ENCODE results near the gene FAM124B. TPM values are rescaled to one million over a fixed set of nuclear protein-coding genes. Genes with fewer than 3 reads are reported as not detected.

The FAM124B gene
- total RNA-seq, 2 donors from 2014 or later, result 0.37 to 0.42 TPM

- intact Hi-C loops (cut with DNase I), result loop anchor here (10.0 kb wide), 1 partner anchor 386 kb away; no protein-coding TSS in a partner anchor
Measured at GRCh38 chr2:224360801-224361251, 41.1 kb downstream of the FAM124B start.

GRCh38 chr2:224359569-224359968, 42.3 kb downstream of the FAM124B start:
- H3K27me3 ChIP-seq, result no peaks in the 10 kb centered on the region
- no peak overlapping the region for H3K9ac ChIP-seq (ENCODE audit: low read depth in 2 of 2, low read length in 2 of 2)
- DNase-seq, result no peak
- H3K4me3 ChIP-seq, result no peak overlapping the region
- H3K9me3 ChIP-seq, result no peaks in the 10 kb centered on the region
- H3K27ac ChIP-seq, result no peak overlapping the region
- intact Hi-C loops (cut with DNase I), result loop anchor here (5.0 kb wide), 2 partner anchors 418 to 648 kb away; no protein-coding TSS in a partner anchor
- no peaks in the 10 kb centered on the region for H3K36me3 ChIP-seq
- no peaks in the 10 kb centered on the region for H3K4me1 ChIP-seq
- TF ChIP-seq, protein P1, sequence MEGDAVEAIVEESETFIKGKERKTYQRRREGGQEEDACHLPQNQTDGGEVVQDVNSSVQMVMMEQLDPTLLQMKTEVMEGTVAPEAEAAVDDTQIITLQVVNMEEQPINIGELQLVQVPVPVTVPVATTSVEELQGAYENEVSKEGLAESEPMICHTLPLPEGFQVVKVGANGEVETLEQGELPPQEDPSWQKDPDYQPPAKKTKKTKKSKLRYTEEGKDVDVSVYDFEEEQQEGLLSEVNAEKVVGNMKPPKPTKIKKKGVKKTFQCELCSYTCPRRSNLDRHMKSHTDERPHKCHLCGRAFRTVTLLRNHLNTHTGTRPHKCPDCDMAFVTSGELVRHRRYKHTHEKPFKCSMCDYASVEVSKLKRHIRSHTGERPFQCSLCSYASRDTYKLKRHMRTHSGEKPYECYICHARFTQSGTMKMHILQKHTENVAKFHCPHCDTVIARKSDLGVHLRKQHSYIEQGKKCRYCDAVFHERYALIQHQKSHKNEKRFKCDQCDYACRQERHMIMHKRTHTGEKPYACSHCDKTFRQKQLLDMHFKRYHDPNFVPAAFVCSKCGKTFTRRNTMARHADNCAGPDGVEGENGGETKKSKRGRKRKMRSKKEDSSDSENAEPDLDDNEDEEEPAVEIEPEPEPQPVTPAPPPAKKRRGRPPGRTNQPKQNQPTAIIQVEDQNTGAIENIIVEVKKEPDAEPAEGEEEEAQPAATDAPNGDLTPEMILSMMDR (IDR thresholded peaks at IDR 0.05), result no peak

More at GRCh38 chr2:224360801-224361251, 41.1 kb downstream of the FAM124B start:
- no peaks in the 10 kb centered on the region for H3K4me1 ChIP-seq
- no peak for DNase-seq
- no peak overlapping the region for H3K27ac ChIP-seq
- no peaks in the 10 kb centered on the region for H3K9me3 ChIP-seq
- H3K27me3 ChIP-seq, result no peaks in the 10 kb centered on the region
- no peak overlapping the region for H3K9ac ChIP-seq (ENCODE audit: low read depth in 2 of 2, low read length in 2 of 2)
- TF ChIP-seq, protein P1 (IDR thresholded peaks at IDR 0.05), result no peak
- H3K36me3 ChIP-seq, result no peaks in the 10 kb centered on the region
- no peak overlapping the region for H3K4me3 ChIP-seq

DNA sequence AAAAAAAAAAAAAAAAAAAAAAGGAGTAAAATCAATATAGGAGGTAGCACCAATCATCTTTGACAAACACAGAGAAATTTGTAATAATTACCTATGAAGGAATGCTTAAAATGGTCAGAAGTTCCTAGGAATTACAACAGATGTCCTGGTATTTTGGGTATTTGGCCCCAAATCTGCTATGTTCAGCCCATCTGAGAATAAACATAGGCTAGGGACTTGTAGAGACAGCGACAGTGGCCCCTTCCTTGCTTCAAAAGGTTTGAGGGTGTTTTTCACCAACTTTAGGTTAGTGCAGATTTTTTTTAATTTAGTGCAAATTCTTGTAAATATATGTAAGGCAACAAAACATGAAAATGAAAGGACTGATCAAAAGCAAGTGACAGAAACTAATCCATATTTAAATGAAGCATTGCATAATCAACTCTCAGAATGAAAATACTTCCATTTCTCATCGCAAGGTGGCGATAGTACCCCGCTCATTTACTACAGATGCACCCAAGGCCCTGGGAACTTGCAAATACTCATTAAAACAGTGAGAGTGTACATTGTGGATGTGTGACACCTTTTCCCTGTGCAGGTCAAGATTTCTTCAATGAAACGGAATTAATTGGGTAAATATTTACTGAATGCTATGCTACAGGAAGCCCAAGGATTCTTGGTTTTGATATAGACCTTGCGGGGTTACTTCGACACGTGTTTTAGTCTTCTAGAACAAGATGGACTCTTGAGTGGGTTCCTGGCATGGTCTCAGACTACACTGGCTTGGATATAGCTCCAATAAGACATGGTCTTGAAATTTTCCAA, 44.6 kb downstream of the FAM124B start:
- peak; percentile 76 for DNase-seq
- TF ChIP-seq, protein P1 (IDR thresholded peaks at IDR 0.05), result peak; percentile 67
- Histone ChIP-seq H3K27ac (no peak overlapping the region), H3K4me1 (no peaks in the 10 kb centered on the region), H3K4me3 (no peak overlapping the region), H3K9ac (ENCODE audit: low read depth in 2 of 2, low read length in 2 of 2) (no peak overlapping the region), H3K36me3 (no peaks in the 10 kb centered on the region), H3K27me3 (no peaks in the 10 kb centered on the region), H3K9me3 (no peaks in the 10 kb centered on the region)
- intact Hi-C loops (cut with DNase I), result loop anchor here (2.0 to 5.0 kb wide), 3 partner anchors 294 to 650 kb away; no protein-coding TSS in a partner anchor

DNA sequence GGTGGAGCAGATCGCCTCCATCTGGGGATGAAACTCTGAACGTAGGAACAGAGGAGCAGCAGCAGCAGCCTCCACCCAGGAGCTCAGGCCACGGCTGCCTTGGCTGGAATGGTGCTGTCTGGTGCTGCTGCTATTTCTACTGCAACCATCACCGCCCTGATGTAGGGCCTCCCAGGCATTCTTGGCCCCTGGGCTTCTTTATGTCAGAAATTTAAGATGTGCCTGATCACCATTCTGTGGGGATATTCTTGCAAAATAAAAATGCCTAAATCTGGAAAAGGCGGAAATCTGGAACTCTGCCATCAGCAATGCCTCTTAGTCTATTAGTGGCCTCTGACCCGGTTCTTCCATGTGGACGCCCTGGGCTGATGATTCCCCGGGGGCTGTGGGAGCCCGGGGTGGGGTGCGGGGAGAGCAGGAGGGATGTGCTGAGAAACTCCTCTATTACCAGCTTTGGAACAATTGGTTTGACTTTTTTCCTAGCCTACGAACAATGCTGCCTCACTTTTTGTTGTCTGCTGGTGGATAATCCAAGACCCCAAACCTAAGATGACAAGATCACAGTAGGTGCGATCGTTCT, 47.2 kb downstream of the FAM124B start:
- intact Hi-C loops (cut with DNase I), result loop anchor here (5.0 kb wide), 2 partner anchors 423 to 653 kb away; no protein-coding TSS in a partner anchor
- Histone ChIP-seq H3K27me3 (no peaks in the 10 kb centered on the region), H3K27ac (no peak overlapping the region), H3K36me3 (no peaks in the 10 kb centered on the region), H3K9ac (ENCODE audit: low read depth in 2 of 2, low read length in 2 of 2) (no peak overlapping the region), H3K4me1 (no peaks in the 10 kb centered on the region), H3K9me3 (no peaks in the 10 kb centered on the region), H3K4me3 (no peak overlapping the region)
- TF ChIP-seq, protein P1 (IDR thresholded peaks at IDR 0.05), result no peak
- no peak for DNase-seq

DNA sequence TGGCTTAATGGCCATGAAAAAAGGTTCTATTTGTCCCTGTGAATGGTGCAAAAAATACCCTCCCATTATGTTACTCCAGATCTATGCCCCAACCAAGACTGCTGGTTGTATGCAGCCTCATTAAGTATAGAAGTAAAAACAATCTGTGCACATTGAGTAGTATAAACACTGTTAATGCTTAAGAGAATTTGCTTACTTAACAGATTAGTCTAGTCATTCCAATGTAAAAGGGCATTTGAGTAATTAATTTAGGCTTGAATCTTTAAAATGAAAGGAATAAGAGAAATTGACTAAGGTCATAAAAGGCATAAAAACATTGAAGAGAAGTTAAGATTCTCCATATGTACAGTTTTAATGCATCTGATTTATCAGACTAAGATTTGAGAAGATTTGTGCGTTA, 51.2 kb downstream of the FAM124B start:
- H3K4me1 ChIP-seq, result no peaks in the 10 kb centered on the region
- H3K9ac ChIP-seq (ENCODE audit: low read depth in 2 of 2, low read length in 2 of 2), result no peak overlapping the region
- no peaks in the 10 kb centered on the region for H3K36me3 ChIP-seq
- intact Hi-C loops (cut with DNase I), result no loop called here
- H3K9me3 ChIP-seq, result no peaks in the 10 kb centered on the region
- H3K27me3 ChIP-seq, result no peaks in the 10 kb centered on the region
- no peak for DNase-seq
- no peak overlapping the region for H3K4me3 ChIP-seq
- TF ChIP-seq, protein P1 (IDR thresholded peaks at IDR 0.05), result no peak
- H3K27ac ChIP-seq, result no peak overlapping the region

Measured in colonic mucosa (tissue), 4 donors.